ENCODE results near the gene HTR2B.
"Not testable (repeated sequence)": the region's sequence is repeated elsewhere in the genome, so short reads cannot be mapped to it uniquely, and the experiment has no call there.

GRCh38 chr2:231067531-231067930, 57.3 kb downstream of the HTR2B start:
- not testable (repeated sequence) for TF ChIP-seq CTCF (IDR thresholded peaks at IDR 0.05 in 2 of 3, conservative IDR thresholded peaks at IDR 0.05 in 1 of 3; ENCODE audit: borderline replicate concordance in 1 of 3, insufficient read depth in 1 of 3, low read depth in 2 of 3, low read length in 2 of 3); POLR2A (IDR thresholded peaks at IDR 0.05; ENCODE audit: borderline replicate concordance, extremely low read depth, insufficient read depth, insufficient read length); POLR2AphosphoS5 (IDR thresholded peaks at IDR 0.05; ENCODE audit: low read depth, low read length); EZH2 (IDR thresholded peaks at IDR 0.05); REST (IDR thresholded peaks at IDR 0.05; ENCODE audit: low read depth); EZH2phosphoT487 (IDR thresholded peaks at IDR 0.05; ENCODE audit: borderline replicate concordance); RAD21 (IDR thresholded peaks at IDR 0.05; ENCODE audit: low read depth); EGR1 (IDR thresholded peaks at IDR 0.05; ENCODE audit: low read depth); ZFX (IDR thresholded peaks at IDR 0.05); YY1 (IDR thresholded peaks at IDR 0.05; ENCODE audit: extremely low read depth, insufficient replicate concordance, low read depth, low read length); ZNF274 (IDR thresholded peaks at IDR 0.05; ENCODE audit: low read depth, low read length); SP1 (IDR thresholded peaks at IDR 0.05; ENCODE audit: low read depth); ZBTB33 (IDR thresholded peaks at IDR 0.05; ENCODE audit: extremely low read depth, insufficient replicate concordance, low read length)
